PFSK-1 (cell line): ENCODE data around the gene DAAM2.

Experiments used
- FOXP2 ChIP-seq: optimal IDR thresholded peaks from 2 replicates; pipeline ENCODE3; 2011; ENCODE audit warnings: borderline replicate concordance, control low read depth, inconsistent platforms; ENCODE audit not compliant: insufficient read depth; ENCODE audit errors: extremely low read length, extremely low read depth
- POLR2AphosphoS5 ChIP-seq: IDR thresholded peaks from 2 replicates; pipeline ENCODE4 v1.6.1; 2012; ENCODE audit warnings: low read depth, mild to moderate bottlenecking, control low read depth, low read length, moderate library complexity
- SIN3A ChIP-seq: IDR thresholded peaks from 2 replicates; pipeline ENCODE4 v1.6.1; 2012; ENCODE audit warnings: mild to moderate bottlenecking, low read length, moderate library complexity, borderline replicate concordance; ENCODE audit not compliant: insufficient read depth
- TAF1 ChIP-seq: IDR thresholded peaks from 2 replicates; pipeline ENCODE4 v1.6.1; 2012; ENCODE audit warnings: low read length, control low read depth, borderline replicate concordance; ENCODE audit not compliant: insufficient read depth
- TF ChIP-seq, protein P1 (sequence below), 2 experiments: IDR thresholded peaks; 2 replicates each; pipeline versions ENCODE4 v1.6.1 to v1.8.0; 2011 to 2012; ENCODE audit warnings: low read depth in 2 of 2, low read length in 2 of 2, control low read depth in 1 of 2, inconsistent platforms in 1 of 2, mild to moderate bottlenecking in 1 of 2, moderate library complexity in 1 of 2; ENCODE audit not compliant: insufficient read depth in 1 of 2

DAAM2 gene

DNA sequence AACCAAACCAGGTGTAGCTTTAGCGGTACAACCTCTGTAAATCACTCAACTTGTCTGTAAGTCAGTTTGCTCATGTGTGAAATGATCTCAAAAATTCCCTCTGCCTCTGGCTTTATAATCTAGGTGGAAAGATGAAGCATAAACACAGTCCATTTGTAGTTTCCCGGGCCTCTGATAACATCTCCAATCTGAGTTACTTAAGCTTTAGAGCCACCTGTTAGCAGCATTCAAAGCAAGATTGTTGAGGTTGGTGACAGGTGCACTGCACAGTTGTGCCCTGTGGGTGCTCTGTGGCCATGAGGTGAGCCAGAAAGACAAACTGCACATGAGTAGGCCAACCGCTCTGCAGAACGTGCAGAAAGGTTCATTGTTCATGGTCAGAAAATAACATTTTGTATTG is 88.4 kb downstream of the DAAM2 start:
- TF ChIP-seq TAF1: no peak
- TF ChIP-seq, protein P1, sequence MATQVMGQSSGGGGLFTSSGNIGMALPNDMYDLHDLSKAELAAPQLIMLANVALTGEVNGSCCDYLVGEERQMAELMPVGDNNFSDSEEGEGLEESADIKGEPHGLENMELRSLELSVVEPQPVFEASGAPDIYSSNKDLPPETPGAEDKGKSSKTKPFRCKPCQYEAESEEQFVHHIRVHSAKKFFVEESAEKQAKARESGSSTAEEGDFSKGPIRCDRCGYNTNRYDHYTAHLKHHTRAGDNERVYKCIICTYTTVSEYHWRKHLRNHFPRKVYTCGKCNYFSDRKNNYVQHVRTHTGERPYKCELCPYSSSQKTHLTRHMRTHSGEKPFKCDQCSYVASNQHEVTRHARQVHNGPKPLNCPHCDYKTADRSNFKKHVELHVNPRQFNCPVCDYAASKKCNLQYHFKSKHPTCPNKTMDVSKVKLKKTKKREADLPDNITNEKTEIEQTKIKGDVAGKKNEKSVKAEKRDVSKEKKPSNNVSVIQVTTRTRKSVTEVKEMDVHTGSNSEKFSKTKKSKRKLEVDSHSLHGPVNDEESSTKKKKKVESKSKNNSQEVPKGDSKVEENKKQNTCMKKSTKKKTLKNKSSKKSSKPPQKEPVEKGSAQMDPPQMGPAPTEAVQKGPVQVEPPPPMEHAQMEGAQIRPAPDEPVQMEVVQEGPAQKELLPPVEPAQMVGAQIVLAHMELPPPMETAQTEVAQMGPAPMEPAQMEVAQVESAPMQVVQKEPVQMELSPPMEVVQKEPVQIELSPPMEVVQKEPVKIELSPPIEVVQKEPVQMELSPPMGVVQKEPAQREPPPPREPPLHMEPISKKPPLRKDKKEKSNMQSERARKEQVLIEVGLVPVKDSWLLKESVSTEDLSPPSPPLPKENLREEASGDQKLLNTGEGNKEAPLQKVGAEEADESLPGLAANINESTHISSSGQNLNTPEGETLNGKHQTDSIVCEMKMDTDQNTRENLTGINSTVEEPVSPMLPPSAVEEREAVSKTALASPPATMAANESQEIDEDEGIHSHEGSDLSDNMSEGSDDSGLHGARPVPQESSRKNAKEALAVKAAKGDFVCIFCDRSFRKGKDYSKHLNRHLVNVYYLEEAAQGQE (IDR thresholded peaks at IDR 0.05; ENCODE audit: insufficient read depth in 1 of 2, low read depth in 2 of 2, low read length in 2 of 2): no peak
- no peak for TF ChIP-seq FOXP2
- TF ChIP-seq POLR2AphosphoS5: no peak
- no peak for TF ChIP-seq SIN3A

- no peak for TF ChIP-seq SIN3A
- no peak for TF ChIP-seq TAF1
- TF ChIP-seq, protein P1 (IDR thresholded peaks at IDR 0.05; ENCODE audit: insufficient read depth in 1 of 2, low read depth in 2 of 2, low read length in 2 of 2): no peak
- TF ChIP-seq FOXP2: no peak
- TF ChIP-seq POLR2AphosphoS5: no peak
Measured at GRCh38 chr6:39881851-39882530, 89.8 kb downstream of the DAAM2 start.

GRCh38 chr6:39882531-39882899 is 90.3 kb downstream of the DAAM2 start:
- TF ChIP-seq POLR2AphosphoS5: no peak
- no peak for TF ChIP-seq TAF1
- TF ChIP-seq SIN3A: no peak
- TF ChIP-seq, protein P1 (IDR thresholded peaks at IDR 0.05; ENCODE audit: insufficient read depth in 1 of 2, low read depth in 2 of 2, low read length in 2 of 2): no peak
- no peak for TF ChIP-seq FOXP2

DNA sequence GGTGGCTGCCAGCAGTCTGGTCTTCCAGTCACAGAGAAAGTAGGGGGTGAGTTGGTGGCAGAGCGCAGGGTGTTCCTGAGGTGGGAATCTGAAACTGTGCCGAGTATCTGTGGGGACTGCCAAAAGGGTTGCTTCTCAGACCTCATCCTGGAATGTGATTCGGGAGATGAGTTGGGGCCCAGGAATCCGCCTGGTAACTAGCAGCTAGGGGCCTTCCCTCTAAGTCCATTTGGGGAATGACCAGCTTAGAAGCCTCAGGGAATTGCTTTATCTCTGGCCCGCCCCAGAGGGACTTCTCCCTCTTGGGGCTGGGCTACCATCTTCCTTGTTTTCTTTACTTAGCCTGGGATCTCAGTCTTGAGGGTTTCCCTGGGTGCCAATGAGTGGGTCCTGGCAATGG is 92.5 kb downstream of the DAAM2 start:
- TF ChIP-seq POLR2AphosphoS5 (no peak), TAF1 (no peak), FOXP2 (no peak), SIN3A (no peak)
- TF ChIP-seq, protein P1 (IDR thresholded peaks at IDR 0.05; ENCODE audit: insufficient read depth in 1 of 2, low read depth in 2 of 2, low read length in 2 of 2): no peak

- TF ChIP-seq SIN3A (no peak), POLR2AphosphoS5 (no peak), FOXP2 (no peak), TAF1 (no peak)
- TF ChIP-seq, protein P1 (IDR thresholded peaks at IDR 0.05; ENCODE audit: insufficient read depth in 1 of 2, low read depth in 2 of 2, low read length in 2 of 2): no peak
Measured at GRCh38 chr6:39885691-39886090, 93.5 kb downstream of the DAAM2 start.
